Osteoblast (primary cell): ENCODE measurements around the gene BTRC. TPM values are rescaled to one million over a fixed set of nuclear protein-coding genes. Genes with fewer than 3 reads are reported as not detected.

ENCODE experiments used
- DNase-seq: peaks from one replicate; pipeline ENCODE4 v3.0.0; 2011; ENCODE audit warnings: low spot score, mixed read lengths; ENCODE audit not compliant: insufficient read length; ENCODE audit errors: missing footprints
- H2AFZ ChIP-seq: 2 replicates; pipeline ENCODE4 v1.6.0; 2011; ENCODE audit warnings: mild to moderate bottlenecking, low read length
- H3K27ac ChIP-seq: 2 replicates; pipeline ENCODE4 v1.5.1; 2011; ENCODE audit warnings: mild to moderate bottlenecking, low read depth, low read length, moderate library complexity
- H3K27me3 ChIP-seq: 2 replicates; pipeline ENCODE4 v1.6.0; 2012; ENCODE audit warnings: mild to moderate bottlenecking, control low read depth, inconsistent platforms, low read length, moderate library complexity; ENCODE audit not compliant: insufficient read depth
- H3K36me3 ChIP-seq: 2 replicates; pipeline ENCODE4 v1.5.1; 2011; ENCODE audit warnings: mild to moderate bottlenecking, low read length, control low read depth, moderate library complexity; ENCODE audit not compliant: insufficient read depth
- H3K4me1 ChIP-seq: 2 replicates; pipeline ENCODE4 v1.5.1; 2011; ENCODE audit warnings: mild to moderate bottlenecking, low read length, control low read depth, moderate library complexity; ENCODE audit not compliant: insufficient read depth
- H3K4me2 ChIP-seq: 2 replicates; pipeline ENCODE4 v1.6.0; 2011; ENCODE audit warnings: mild to moderate bottlenecking, low read length; ENCODE audit not compliant: insufficient read depth
- H3K4me3 ChIP-seq: fragments of 200-600 bp; sonication (generic); 3 replicates; pipeline ENCODE4 v1.5.1; 2012; ENCODE audit warnings: mild to moderate bottlenecking, low read length, inconsistent platforms; ENCODE audit not compliant: insufficient read depth
- H3K79me2 ChIP-seq: 2 replicates; pipeline ENCODE4 v1.6.0; 2012; ENCODE audit warnings: mild to moderate bottlenecking, low read length, control low read depth, inconsistent platforms; ENCODE audit not compliant: insufficient read depth
- H3K9me3 ChIP-seq: 2 replicates; pipeline ENCODE4 v1.5.1; 2011; ENCODE audit warnings: low read depth, low read length, control low read depth
- H4K20me1 ChIP-seq: 2 replicates; pipeline ENCODE4 v1.6.0; 2012; ENCODE audit warnings: mild to moderate bottlenecking, low read length, control low read depth; ENCODE audit not compliant: insufficient read depth
- total RNA-seq: library from RNA; depleted of rRNA; stranded (reverse); fragments of >200 nt; gene quantifications from 2 replicates; pipeline ENCODE4 v1.2.3, GENCODE V29; 2012
- TF ChIP-seq, protein P1 (sequence below): IDR thresholded peaks from 2 replicates; pipeline ENCODE4 v1.5.1; 2011; ENCODE audit warnings: mild to moderate bottlenecking, low read depth, low read length, moderate library complexity; ENCODE audit errors: extremely low read depth

Gene BTRC
- total RNA-seq, 1 donor = 11.2 TPM

DNA sequence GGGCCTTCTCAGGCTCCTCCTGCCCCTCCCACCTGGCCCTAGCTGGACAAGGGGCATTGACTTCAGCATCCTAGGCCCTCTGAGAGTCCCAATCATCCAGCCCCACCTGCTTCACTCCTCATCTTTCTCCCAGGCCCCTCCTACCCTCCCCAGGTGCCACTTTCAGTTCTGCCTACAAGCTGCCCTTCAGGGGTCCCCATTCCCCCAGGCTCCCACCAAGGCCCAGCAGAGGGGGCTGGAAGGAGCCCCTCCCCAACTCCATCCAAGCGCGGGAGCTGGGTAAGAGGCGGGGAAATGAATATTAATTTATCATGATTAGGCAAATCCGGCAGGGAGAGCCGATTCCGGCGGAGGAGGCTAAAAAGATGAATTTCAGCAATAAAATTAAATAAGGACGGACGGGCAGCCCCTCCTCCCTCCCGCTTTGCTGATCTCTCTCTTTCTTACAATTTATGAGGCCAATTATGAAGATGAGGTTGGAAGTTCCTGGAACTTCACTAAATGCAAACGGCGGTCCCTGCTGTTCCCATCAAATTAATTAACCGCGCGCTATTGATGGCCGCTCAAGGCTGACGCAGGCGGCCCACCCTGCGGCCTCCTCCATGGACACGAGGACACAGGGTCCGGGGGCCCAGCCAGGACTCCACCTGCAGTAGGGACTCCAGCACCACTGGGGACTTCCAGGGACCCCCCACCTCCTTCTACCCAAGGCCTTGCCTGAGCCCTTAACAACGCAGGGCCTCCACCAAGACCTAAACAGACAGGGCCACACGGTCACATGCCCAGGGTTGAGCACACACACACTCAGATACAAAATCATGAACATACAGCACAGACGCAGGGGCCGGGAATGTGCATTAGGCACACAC lies 220.2 kb downstream of the BTRC start:
- Histone ChIP-seq H3K4me2 (no peak overlapping the region), H3K79me2 (no peaks in the 10 kb centered on the region), H3K4me1 (peaks cover 9% of the 10 kb centered on the region), H3K27ac (no peak overlapping the region), H3K36me3 (no peaks in the 10 kb centered on the region), H3K4me3 (no peak overlapping the region), H2AFZ (no peak overlapping the region), H3K27me3 (peaks cover 6% of the 10 kb centered on the region), H3K9me3 (peaks cover 2% of the 10 kb centered on the region), H4K20me1 (no peaks in the 10 kb centered on the region)
- TF ChIP-seq, protein P1, sequence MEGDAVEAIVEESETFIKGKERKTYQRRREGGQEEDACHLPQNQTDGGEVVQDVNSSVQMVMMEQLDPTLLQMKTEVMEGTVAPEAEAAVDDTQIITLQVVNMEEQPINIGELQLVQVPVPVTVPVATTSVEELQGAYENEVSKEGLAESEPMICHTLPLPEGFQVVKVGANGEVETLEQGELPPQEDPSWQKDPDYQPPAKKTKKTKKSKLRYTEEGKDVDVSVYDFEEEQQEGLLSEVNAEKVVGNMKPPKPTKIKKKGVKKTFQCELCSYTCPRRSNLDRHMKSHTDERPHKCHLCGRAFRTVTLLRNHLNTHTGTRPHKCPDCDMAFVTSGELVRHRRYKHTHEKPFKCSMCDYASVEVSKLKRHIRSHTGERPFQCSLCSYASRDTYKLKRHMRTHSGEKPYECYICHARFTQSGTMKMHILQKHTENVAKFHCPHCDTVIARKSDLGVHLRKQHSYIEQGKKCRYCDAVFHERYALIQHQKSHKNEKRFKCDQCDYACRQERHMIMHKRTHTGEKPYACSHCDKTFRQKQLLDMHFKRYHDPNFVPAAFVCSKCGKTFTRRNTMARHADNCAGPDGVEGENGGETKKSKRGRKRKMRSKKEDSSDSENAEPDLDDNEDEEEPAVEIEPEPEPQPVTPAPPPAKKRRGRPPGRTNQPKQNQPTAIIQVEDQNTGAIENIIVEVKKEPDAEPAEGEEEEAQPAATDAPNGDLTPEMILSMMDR = no peak
- DNase-seq = no peak

DNA sequence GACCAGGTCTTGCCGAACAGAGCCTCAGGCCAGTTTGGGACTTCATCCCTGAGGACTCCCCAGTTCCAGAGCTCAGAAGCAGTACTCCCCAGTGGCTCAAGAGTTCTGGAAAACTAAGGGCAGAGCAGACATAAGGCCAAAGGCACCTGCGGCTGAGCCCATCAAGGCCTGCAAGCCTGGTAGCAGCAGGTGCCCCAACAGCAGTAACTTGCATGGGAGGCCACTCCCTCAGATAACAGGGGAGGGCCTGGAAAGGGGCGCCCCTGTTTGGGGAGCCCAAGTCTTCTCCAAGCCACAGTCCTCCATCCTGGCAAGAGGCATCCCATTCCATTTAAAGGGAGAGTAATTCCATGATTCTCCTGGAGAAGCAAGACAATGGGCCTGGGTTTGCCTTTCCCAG lies 221.1 kb downstream of the BTRC start:
- DNase-seq = no peak
- no peaks in the 10 kb centered on the region for H3K79me2 ChIP-seq

DNA sequence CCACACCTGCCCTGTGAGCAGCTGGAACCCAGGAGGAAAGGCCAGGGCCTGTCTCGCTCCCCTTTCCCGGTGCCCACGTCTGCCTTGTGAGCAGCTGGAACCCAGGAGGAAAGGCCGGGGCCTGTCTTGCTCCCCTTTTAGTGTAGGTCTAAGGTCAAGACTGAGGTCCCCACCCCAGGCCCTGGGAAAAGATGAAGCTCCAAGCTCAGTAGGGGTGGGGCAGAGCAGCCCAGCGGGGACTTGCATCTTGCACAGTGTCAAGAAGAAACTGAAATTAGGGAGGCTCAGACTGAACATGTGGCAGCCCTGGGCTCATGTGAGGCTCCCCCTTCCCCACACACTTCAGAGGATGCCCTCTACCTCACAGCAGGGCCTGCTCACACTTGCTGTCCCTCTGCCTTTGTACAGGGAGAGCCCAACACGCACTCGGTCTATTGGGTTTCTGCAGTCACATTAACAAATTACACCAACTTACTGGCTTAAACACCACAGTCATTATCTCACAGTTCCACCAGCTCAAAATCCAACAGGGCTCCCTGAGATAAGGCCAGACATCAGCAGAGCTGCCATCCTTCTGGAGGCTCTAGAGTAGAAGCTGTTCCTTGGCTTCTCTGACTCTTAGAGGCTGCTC lies 221.7 kb downstream of the BTRC start:
- Histone ChIP-seq H3K4me2 (no peak overlapping the region), H3K4me1 (peaks cover 2% of the 10 kb centered on the region), H4K20me1 (no peaks in the 10 kb centered on the region), H3K9me3 (peaks cover 2% of the 10 kb centered on the region), H3K4me3 (no peak overlapping the region), H3K27me3 (no peaks in the 10 kb centered on the region), H3K79me2 (no peaks in the 10 kb centered on the region), H3K36me3 (peaks cover 12% of the 10 kb centered on the region), H3K27ac (no peak overlapping the region), H2AFZ (no peak overlapping the region)
- no peak for DNase-seq
- TF ChIP-seq, protein P1 = no peak

More for the DNA sequence above, 221.1 kb downstream of the BTRC start:
- no peak overlapping the region for H3K27ac ChIP-seq
- TF ChIP-seq, protein P1 = no peak
- no peak overlapping the region for H2AFZ ChIP-seq
- peaks cover 6% of the 10 kb centered on the region for H3K36me3 ChIP-seq
- no peak overlapping the region for H3K4me2 ChIP-seq
- H3K27me3 ChIP-seq = no peaks in the 10 kb centered on the region
- H3K4me3 ChIP-seq = no peak overlapping the region
- no peaks in the 10 kb centered on the region for H4K20me1 ChIP-seq
- peaks cover 5% of the 10 kb centered on the region for H3K4me1 ChIP-seq
- peaks cover 2% of the 10 kb centered on the region for H3K9me3 ChIP-seq

DNA sequence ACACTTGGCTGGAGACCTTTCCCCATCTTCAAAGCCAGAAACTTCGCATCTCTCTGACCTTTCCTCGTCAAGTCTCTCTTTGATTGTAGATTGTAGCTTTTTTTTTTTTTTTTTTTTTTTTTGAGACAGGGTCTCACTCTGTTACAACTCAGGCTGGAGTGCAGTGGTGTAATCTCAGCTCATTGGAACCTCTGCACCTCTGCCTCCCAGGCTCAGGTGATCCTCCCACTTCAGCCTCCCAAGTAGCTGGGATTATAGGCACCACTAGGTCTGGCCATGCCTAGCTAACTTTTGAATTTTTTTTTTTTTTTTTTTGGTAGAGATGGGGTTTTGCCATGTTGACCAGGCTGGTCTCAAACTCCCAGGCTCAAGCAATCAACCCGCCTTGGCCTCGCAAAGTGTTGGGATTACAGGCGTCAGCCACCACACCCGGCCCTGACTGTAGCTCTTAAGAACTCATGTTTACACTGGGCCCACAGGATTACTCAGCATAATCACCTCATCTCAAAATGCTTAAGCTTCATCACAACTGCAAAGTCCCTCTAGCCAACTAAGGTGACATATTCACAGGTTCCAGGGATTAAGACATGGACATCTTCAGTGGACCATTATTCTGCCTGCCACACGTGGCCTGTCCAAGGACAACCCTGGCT lies 222.4 kb downstream of the BTRC start:
- Histone ChIP-seq H3K36me3 (peaks cover 15% of the 10 kb centered on the region), H3K4me3 (no peak overlapping the region), H2AFZ (no peak overlapping the region), H4K20me1 (no peaks in the 10 kb centered on the region), H3K79me2 (no peaks in the 10 kb centered on the region), H3K9me3 (peaks cover 2% of the 10 kb centered on the region), H3K4me2 (no peak overlapping the region), H3K4me1 (no peaks in the 10 kb centered on the region), H3K27me3 (no peaks in the 10 kb centered on the region), H3K27ac (no peak overlapping the region)
- TF ChIP-seq, protein P1 = no peak
- DNase-seq = no peak
